HT-29 (cell line): ENCODE measurements around the gene ANKZF1. TPM values are rescaled to one million over a fixed set of nuclear protein-coding genes. Genes with fewer than 3 reads are reported as not detected.
"Not testable (repeated sequence)": the region's sequence is repeated elsewhere in the genome, so short reads cannot be mapped to it uniquely, and the experiment has no call there.

Experiments
- DNase-seq: peaks from one replicate; pipeline ENCODE4 v3.0.0-alpha.2; 2015; ENCODE audit warnings: low spot score
- total RNA-seq: library from RNA; depleted of rRNA; stranded (reverse); fragments of >200 nt; shearing (Covaris generic); gene quantifications from 2 replicates; pipeline ENCODE4 v1.2.3, GENCODE V29; 2014

The ANKZF1 gene
- total RNA-seq, 1 experiment from 2014 or later: 43.4 TPM

DNA sequence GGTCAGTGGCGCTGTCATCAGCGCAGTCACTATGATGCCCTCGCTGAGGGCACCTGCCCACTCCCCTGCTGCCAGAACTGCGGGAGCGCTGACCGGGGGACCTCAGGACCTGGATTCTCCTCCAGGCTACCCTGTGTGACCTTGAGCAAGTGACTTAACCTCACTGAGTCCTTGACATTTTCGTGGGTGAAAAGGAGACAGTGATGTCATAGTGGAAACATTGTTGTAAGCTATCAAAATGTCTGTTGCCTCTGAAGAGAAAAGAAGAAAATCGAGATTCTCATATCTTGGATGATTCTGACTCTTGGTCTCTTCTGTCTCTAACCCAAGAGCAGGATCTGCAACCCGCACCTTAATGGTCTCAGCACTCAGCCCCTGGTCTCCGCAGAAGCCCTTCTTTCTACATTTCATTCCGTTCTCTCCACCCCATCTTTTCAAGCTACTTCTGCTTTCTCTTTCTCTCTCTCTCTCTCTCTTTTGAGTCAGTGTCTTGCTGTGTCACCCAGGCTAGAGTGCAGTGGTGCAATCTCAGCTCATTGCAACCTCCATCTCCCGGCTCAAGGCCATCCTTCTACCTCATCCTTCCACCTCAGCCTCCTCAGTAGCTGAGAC is 25.1 kb downstream of the ANKZF1 start:
- DNase-seq: no peak

DNA sequence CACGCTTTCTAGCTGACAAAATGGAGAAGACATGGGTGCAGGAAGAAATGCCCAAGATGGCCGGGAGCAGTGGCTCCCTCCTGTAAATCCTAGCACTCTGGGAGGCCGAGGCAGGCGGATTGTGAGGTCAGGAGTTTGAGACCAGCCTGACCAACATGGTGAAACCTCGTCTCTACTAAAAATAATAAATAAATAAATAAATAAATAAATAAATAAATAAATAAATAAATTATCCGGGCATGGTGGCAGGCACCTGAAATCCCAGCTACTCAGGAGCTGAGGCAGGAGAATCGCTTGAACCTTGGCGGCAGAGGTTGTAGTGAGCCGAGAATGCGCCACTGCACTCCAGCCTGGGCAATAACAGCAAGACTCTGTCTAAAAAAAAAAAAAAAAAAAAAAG is 29.3 kb downstream of the ANKZF1 start:
- not testable (repeated sequence) for DNase-seq

DNA sequence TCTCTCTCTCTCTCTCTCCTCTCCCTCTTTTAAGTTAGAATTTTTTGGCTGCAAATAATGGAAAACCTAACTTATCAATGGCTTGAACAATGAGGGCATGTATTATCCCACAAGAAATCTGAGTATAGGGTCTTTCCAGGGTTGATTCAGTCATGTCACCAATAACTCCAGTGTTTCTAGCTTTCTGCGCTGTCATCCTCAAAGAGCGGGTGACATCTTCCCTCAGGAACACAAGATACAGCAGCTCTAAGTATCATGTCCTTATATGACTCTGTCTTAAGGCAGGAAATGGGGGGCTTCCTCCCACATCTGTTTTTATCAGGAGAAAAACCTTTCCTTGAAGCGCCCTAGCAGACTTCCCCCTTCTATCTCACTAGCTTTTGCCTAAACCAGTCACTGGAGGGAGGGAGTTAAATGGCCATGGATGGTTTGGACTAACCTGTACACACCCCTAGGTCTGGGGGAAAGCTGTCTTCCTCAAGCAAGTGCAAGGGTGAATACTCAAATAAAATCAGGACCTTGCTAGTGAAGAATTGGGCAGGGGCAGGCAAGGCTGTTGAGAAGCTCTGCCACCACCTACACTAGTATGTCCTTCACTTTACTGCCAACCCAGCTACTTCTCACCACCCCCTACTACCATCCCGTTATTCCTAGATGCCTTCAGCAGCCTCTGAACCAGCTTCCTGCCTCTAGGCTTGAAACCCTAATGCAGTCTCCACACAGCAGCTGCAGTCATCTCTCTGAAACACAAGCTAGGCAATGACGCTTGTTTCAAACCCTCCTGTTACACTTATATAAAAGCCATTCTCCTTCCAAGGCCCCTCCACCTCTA is 31.6 kb downstream of the ANKZF1 start:
- no peak for DNase-seq

DNA sequence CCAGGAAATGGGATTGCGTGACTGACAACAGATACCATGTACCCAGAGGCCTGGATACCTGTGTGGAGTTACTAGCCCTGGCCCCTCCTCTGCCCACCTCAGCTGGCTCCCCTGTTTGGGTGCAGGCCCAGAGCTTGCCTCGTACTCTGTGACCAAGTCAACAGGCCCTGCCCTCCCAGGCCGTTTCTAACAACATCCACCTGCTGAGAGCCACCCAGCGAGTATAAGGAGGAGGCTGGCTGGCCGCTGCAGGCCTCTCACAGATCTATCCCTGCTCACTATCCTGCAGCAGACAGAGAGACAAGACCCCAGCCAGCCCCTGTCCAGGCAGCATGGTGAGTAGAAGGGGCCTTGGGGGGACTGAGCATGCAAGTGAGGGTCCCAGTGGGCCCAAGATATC is 36.6 kb downstream of the ANKZF1 start:
- no peak for DNase-seq

DNA sequence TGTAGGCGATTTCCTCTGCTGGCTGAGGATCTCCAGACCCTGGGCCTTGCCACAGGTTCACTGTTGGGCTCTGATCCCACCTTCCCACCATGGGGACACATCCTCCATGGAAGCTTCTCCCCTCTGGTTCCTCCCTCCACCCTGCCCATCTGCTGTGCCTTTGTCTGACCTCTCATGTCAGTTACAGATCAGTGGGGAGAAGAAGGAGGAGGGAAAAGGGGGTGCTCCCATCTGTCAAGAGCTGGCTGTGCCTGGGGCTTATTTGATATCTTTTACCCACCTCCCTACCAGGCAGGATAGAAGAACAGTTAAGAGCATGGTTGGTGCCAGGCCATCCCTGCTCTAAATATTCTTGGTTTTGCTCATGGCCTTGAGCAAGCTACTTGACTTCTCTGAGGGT is 37.3 kb downstream of the ANKZF1 start:
- no peak for DNase-seq

DNA sequence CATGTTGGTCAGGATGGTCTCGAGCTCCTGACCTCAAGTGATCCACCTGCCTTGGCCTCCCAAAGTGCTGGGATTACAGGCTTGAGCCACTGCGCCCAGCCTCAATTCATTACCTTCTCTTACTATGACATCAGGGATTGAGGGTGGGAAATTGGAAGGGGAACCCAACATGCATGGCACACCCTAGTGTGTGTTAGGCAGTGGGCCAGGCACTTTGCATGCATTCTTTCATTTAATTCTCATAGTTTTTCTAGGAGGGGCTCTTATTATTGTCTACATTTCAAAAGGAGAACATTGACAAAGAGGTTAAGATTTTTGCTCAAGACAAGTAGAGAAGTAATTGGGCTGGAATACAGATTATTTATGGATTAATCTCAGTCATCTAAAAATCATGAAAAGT is 38.7 kb downstream of the ANKZF1 start:
- no peak for DNase-seq

DNA sequence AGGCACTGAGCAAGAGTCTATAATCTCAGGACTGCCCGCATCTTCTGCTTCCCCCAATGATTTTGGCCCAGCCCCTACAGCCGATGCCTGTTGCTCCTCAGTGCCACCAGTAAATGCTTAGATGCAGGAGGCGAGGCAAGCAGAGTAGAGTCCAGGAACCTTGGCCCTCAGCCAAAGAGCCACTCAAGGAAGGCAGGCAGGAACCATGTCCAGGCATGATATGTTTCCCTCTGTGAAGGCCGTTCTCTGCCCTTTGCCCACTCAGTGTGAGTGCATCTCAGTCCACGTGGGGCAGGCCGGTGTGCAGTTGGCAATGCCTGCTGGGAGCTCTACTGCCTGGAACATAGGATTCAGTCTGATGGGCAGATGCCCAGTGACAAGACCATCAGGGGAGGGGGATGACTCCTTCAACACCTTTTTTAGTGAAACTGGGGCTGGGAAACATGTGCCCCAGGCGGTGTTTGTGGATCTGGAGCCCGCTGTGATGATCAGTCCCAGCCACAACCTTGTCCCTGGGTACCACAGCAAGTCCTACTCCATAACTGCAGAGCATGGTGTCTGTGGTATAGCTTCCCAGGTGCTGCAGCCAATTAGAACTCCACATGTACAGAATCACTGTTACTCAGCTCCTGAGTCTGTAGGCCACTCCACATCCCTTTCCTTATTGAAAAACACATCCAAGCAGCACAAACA is 39.9 kb downstream of the ANKZF1 start:
- DNase-seq: peak; percentile 52

DNA sequence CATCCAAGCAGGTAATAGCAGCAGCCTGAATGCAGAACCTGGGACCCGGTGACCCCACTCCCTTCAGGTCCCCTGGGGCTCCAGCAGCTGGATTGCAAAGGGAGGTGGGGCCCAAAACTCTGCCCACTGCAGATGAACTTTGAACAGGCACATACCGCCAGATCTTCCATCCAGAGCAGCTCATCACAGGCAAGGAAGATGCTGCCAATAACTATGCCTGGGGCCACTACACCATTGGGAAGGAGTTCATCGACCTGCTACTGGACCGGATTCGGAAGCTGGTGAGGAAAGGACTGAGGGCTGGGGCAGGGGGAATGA is 40.4 kb downstream of the ANKZF1 start:
- no peak for DNase-seq

DNA sequence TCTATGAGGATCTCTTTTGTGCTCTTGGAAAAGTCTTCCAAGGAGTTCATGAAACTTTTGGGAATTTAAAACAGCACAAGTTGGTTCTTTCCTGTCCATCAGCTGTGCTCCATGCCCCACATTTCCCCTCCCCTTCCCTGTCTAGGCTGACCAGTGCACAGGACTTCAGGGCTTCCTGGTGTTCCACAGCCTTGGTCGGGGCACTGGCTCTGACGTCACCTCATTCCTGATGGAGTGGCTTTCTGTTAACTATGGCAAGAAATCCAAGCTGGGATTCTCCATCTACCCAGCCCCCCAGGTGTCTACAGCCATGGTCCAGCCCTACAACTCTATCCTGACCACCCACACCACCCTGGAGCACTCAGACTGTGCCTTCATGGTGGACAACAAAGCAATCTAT is 41.4 kb downstream of the ANKZF1 start:
- no peak for DNase-seq

DNA sequence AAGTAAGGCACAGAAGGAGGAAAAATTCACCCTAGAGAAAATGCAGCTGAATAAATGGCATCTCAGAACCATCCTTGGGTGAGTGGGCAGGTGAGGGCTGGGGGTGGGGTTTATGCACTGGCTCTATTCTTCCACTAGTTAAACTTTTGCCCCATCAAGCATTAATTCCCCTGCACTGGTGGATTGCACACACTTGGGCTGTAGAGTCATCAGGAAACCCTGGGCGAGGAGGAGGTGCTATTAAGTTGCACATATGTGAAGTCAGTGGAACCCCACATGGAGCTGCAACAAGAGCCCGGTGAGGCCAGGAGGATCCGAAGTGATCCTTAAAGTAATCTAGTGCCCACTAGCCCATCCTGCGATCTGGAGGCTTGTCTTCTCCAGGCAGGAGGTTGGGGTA is 42.8 kb downstream of the ANKZF1 start:
- no peak for DNase-seq

DNA sequence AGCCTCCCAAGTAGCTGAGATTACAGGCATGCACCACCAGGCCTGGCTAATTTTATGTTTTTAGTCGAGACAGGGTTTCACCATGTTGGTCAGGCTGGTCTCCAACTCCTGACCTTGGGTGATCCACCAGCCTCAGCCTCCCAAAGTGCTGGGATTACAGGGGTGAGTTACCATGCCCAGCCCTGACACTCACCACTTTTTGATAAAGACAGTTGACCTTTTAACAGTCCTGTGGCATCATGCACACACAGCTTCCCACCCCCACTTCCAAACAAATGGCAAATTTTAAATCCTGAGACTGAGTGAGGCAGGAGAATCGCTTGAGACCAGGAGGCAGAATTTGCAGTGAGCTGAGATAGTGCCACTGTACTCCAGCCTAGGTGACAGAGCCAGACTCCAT is 43.4 kb downstream of the ANKZF1 start:
- no peak for DNase-seq

DNA sequence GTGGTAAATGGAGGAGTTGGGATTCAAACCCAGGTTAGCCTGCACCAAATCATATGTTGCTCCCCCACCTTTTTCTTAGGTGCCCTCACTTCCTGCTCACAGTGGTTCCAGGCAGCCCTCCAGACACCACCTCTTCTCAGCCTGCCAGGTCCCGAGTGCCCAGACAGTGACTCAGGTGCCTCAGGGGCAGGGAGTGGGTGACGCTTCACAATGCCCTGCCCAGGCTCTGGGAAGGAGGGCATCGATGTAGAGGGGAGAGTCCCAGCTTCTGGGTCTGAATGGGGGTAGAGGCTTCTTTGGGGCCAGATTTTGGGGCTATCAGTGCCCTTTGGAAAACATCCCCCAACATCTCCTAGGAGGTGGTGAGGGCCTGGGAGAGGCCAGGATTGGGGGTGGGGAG is 44.3 kb downstream of the ANKZF1 start:
- no peak for DNase-seq

DNA sequence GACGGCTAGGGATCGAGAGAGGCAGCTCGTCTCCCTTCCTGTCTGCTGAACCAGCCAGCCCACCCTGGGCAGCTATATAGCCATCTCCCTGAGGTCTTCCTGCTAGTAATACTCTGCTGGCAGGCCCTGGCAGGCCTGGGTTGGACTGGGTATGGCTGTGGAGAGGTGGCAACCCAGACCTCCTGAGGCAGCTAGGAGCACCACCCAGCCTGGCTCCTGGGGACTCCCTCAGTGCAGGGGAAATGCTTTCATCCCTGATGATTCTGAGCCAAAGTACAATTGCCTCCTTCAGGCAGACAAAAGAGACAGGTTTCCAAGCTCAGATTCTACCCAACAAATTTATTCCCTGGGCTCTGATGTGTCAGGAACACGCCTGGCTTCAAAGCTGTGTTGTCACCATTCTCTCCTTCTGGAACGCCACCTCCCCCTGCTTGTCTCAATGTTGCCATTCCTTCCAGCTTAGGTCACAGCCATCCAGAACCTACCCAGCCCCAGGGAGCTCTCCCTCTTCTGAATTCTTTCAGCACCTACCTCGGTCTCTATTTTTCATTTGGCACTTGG is 44.8 kb downstream of the ANKZF1 start:
- DNase-seq: no peak

DNA sequence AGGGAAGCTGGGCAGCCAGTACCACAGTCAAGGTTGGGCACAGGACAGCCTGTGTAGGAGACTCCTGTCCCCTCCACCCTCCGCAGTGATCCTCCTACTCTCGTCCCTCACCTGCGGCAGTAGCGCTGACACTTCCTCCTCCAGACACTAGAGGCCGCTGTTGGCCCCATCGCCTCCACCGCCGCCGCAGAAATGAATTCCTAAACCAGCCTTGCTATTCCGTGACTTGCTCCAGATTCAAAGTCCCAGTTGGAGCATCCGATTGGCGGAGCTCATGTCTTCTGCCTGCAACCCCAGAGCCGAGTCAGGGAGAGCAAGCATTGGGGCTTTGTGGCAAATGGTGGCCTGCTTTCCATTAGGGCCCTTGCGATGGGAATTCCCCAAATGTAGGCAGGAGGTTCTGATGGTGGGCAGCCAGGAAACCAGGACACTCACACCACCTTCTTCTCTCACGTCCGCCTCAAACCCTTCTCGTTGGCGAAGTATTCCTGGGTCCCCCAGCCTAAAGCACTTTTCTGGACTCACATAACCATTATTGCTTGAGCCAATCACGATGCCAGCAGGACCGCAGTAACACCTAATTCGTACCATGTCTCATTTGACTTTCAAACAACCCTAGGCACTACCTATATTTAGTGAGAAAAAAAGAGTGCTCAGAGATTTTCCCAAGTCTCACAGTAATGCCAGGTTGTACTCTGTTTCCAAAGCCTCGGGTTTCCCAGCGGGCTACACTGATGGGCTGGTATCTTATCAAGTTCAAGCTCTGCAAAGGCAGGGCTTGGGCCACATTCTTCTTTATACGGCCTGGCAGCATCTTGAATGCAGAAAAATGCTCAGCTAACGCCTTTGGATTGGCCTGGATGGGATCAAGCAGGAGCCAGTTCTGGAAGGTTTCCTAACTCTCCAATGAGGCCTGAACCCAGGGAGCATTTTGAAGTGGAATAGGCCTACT is 48.4 kb downstream of the ANKZF1 start:
- peak; percentile 86 for DNase-seq

DNA sequence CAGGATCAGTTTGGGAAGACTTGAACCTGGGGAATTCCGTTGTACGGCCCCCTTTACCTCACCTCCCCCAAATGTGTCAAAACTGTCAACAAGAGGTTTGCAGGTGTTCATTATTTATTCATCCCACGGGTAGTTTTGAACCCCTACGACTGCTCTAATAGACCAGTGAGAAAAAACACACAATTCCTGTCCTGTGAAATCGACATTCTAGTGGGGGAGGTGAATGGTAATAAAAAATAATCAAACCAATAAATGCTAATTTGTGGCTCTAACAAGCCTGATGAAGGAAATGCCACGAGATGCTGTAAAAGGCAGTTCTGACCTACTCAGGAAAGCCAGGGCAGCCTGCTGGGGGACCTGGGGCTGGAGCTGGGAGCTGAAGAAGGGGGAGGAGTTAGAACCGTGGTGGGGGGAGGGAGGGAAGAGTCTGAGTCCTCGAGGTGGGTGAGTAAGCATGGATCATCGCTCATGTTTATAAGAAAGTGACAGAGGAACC is 49.1 kb downstream of the ANKZF1 start:
- DNase-seq: no peak

DNA sequence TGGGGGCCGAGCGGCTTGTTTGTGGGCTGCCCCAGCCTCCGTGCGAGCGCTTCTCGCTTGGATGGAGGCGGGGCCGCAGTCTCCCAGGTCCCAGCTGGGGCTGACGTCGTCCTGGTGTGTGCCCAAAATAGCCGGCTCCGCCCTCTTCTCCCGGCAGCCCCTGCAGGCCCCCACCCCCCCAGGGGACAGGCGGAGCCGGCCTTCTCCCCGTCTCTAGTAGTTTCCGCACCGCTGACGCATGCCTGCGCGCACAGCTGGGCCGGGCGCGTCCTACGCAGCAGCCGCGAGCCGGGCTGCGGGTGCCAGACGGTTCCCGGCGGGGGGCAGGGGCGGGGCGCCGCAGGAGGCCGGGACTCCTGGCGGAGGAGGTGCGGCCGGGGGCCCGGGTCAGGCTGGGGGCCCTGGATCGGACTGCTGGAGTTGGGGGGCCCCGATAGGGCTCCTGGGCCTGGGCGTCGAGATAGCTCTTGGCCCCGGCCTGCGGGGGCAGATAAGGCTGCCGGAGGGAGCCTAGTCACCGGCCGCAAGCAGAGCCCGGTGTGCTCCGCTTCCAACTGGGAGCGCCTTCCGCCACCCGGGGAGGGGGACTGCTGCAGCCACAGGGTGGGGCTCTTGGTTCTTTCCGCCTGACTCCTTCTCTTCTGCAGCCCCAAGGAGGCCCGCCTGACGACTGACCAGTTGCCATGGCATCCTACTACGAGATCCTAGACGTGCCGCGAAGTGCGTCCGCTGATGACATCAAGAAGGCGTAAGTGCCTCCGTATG is 49.7 kb downstream of the ANKZF1 start, which contains the start of gene DNAJB2:
Gene DNAJB2 (plus strand): TSS at position 216 of the 765 bp plus-strand sequence. CDS start 468 bp downstream, at position 684.
- peak; percentile 95 for DNase-seq

DNA sequence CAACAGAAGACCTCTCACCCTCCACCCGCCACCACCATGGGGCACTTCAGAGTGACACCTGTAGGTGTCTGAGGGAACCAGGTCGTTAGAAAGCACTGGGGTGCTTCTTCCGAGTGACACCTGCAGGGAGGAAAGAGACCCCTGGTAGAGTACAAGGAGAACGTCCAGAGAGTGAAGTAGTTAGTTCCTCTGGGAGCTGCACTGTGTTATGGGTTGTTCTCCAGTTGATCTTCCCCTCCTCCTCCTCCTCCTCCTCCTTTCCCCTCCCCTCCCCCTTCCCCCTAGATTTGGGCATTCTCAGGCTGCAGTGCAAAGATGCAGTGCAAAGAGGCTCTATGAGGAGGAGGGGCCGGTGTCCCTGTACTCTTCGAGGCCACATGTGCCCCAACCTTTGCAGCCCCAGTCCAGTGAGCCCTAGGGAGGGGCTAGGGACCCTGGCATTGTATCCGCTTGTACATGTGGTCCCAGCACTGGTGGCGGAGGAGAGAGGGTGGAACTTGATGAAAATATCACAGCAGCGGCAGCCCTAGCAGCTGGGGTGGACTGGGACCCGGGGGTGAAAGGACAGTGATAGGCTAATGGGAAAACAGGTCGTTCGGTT is 50.4 kb downstream of the ANKZF1 start:
- no peak for DNase-seq

DNA sequence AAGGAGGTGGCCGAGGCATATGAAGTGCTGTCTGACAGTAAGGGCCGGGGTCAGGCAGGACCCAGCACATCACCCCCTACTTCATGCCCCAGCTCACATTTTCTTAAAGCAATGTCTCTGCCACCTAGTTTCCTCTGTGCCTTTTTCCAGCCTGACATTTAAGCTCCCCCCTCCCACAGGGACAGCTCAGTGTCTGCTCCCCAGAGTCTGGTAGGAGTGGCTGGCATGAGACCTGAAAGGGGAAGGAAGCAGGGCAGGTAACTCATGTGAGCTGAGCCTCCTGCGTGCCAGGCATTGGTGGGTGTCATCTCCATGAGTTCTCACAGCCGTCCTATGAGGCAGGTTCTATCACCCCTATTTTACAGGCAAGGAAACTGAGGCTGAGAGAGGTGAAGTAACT is 51.0 kb downstream of the ANKZF1 start:
- DNase-seq: no peak

DNA sequence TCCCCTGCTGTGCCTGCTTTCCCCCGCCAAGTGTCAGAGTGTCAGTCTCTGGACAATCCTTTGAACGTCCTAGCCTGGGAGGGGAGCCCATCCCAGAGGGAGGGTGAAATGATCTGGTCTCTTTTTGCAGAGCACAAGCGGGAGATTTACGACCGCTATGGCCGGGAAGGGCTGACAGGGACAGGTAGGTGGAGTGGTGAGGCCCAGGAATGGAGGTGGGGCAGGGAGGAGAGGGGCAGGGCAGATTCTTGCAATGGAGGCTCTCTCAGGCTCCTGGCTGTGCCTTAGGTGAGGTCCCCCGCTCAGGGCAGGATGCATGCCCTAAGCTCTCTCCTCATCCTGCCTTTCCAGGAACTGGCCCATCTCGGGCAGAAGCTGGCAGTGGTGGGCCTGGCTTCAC is 52.0 kb downstream of the ANKZF1 start:
- DNase-seq: peak; percentile 27

DNA sequence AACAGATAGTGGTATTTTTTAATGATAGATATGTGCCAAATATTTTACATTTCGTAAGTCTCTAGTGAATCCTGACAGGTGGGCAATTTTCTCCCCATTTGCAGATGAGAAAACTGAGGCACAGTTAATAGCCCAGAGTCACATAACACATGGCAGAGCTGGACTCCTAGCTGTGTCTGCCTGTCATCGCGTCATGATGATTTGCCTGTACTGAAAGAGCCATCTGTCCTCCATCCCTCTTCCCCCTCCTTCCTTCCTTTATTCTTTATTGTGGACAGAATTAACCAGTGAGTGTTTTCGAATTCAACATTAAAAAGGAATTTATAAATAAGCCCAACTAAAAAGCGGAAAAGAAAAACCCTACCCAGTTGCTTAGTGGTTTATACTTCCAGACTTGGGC is 52.8 kb downstream of the ANKZF1 start:
- no peak for DNase-seq
